Activated T-cell treated with anti-CD3 and anti-CD28 coated beads, Interleukin-2, amount 50 U/mL, for 4 hours (primary cell): ENCODE results near the gene IDUA. TPM values are rescaled to one million over a fixed set of nuclear protein-coding genes. Genes with fewer than 3 reads are reported as not detected.
A peak's percentile ranks its signal among the peaks of the same experiment; 100 is the strongest.
"Not testable (repeated sequence)": the region's sequence is repeated elsewhere in the genome, so short reads cannot be mapped to it uniquely, and the experiment has no call there.

ENCODE experiments used
- ATAC-seq, 2 donors: fragments of 200-7000 bp; cut with Tn5 transposase; one replicate each; pipeline ENCODE4 v1.10.0; 2021
- DNase-seq: peaks from one replicate; pipeline ENCODE4 v3.0.0-alpha.2; 2020
- H3K27me3 Mint-ChIP-seq: one replicate; pipeline ENCODE4 v1.8.0; 2021; ENCODE audit warnings: low read depth, mixed read lengths
- H3K36me3 Mint-ChIP-seq: one replicate; pipeline ENCODE4 v1.8.0; 2022; ENCODE audit warnings: mixed read lengths; ENCODE audit not compliant: insufficient read depth
- H3K4me1 Mint-ChIP-seq: one replicate; pipeline ENCODE4 v1.8.0; 2021; ENCODE audit warnings: low read depth, mixed read lengths
- H3K4me3 Mint-ChIP-seq: one replicate; pipeline ENCODE4 v1.8.0; 2021; ENCODE audit warnings: mild to moderate bottlenecking, moderate library complexity, mixed read lengths
- H3K9me3 Mint-ChIP-seq: one replicate; pipeline ENCODE4 v1.8.0; 2021; ENCODE audit warnings: mixed read lengths
- total RNA-seq, 3 donors: library from RNA; stranded (reverse); gene quantifications; one replicate each; pipeline ENCODE4 v1.2.1, GENCODE V29; 2021

IDUA gene
- total RNA-seq, 3 donors from 2014 or later, result 13.5 to 18.3 (median 14.4) TPM

- Mint-ChIP-seq H3K4me1 (peaks cover 3% of the 10 kb centered on the region), H3K9me3 (no peaks in the 10 kb centered on the region), H3K4me3 (no peak overlapping the region), H3K27me3 (peaks cover 39% of the 10 kb centered on the region), H3K36me3 (no peaks in the 10 kb centered on the region)
- no peak for ATAC-seq
- DNase-seq, result peak; percentile 4
These were observed 60.5 kb downstream of the IDUA start for GRCh38 chr4:1047106-1047975.

DNA sequence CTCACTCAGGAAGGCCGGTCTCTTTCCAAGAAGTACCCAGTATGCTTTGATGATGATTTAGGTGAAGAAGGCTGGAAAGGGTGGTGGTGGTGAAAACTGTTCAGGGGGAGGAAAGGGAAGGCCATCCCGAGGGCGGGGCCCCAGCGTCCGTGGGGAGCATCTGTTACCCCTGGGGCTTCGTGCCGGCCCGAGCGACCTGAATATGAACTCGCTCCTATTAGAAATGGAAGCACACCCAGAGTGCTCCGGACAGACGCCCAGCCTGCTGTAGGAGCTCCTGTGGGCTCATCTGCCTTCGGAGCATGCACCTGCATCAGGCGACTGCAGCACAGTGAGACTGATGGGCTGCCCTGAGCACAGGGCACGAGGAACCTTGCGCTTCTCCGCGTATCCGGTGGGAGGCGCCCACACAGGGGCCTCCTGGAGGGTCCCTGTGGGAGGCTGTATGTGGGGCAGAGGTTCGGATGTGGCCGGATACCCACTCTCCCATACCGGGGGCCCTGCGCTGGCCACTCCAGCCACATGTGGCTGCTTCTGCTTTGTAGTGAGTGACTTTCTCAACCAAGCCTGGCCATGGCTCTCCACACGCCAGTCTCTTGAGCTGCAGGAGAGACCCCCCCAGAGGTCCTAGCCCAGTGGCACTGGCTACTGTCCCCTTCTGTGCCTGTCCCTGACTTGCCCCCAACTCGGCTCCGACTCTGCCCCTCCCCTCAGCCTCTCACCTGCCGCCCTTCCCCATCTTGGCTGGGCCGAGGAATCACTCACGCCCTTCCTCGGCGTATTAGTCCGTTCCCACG is 61.3 kb downstream of the IDUA start:
- Mint-ChIP-seq H3K4me3 (no peak overlapping the region), H3K27me3 (peaks cover 40% of the 10 kb centered on the region), H3K4me1 (peaks cover 2% of the 10 kb centered on the region), H3K9me3 (no peaks in the 10 kb centered on the region), H3K36me3 (no peaks in the 10 kb centered on the region)
- ATAC-seq (no peak), DNase-seq (peak; percentile 3)

DNA sequence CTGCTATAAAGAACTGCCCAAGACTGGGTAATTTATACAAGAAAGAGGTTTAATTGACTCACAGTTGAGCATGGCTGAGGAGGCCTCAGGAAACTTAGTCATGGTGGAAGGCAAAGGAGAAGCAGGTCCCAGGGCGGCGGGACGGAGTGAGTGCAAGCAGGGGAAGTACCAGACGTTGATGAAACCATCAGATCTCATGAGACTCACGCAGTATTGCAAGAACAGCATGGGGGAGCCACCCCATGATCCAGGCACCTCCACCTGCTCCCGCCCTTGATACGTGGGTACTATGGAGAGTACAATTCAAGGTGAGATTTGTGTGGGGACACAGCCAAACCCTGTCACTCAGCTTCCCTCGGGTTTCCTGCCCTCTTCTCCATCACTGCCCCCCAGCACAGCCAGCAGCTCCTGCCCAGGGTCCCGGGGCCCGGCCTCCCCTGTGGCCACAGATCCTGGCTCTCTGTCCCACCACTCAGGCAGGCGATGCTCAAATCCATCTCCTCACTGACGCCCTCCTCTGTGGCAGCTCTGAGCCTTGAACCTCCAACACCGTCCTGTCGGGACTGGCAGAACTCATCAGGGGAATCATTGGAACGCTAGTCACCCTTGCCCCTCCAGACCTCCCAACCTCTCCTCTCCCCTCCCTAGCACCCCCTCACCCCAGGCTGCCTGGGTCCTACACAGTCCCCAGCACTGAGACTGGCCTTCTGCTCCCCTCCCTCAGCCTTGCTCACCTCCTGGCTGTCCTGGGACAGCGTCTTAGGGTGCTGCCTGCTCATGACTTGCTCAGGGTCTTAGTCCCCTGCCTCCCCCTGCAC is 62.1 kb downstream of the IDUA start:
- DNase-seq (peak; percentile 3), ATAC-seq (peak; percentile 69 to 72)
- Mint-ChIP-seq H3K27me3 (peaks cover 38% of the 10 kb centered on the region), H3K4me1 (no peaks in the 10 kb centered on the region), H3K4me3 (no peak overlapping the region), H3K9me3 (no peaks in the 10 kb centered on the region), H3K36me3 (no peaks in the 10 kb centered on the region)

DNA sequence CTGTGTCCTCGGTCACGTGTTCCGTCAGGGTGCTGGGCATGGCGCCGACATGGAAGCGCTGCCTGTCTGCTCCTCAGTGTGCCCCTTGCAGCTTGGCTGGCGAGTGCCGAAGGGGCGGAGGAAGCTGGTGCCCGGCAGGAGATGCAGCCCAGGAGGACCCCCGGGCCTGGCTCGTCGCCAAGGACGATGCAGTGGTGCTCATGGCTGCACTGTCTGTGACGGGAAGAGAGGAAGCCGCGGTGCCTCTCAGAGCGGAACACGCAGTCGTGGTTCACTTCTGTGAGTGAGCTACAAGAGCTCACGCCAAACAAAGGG is 62.7 kb downstream of the IDUA start:
- Mint-ChIP-seq H3K36me3 (no peaks in the 10 kb centered on the region), H3K4me3 (no peak overlapping the region), H3K4me1 (no peaks in the 10 kb centered on the region), H3K27me3 (peaks cover 37% of the 10 kb centered on the region), H3K9me3 (no peaks in the 10 kb centered on the region)
- ATAC-seq (no peak), DNase-seq (no peak)

DNA sequence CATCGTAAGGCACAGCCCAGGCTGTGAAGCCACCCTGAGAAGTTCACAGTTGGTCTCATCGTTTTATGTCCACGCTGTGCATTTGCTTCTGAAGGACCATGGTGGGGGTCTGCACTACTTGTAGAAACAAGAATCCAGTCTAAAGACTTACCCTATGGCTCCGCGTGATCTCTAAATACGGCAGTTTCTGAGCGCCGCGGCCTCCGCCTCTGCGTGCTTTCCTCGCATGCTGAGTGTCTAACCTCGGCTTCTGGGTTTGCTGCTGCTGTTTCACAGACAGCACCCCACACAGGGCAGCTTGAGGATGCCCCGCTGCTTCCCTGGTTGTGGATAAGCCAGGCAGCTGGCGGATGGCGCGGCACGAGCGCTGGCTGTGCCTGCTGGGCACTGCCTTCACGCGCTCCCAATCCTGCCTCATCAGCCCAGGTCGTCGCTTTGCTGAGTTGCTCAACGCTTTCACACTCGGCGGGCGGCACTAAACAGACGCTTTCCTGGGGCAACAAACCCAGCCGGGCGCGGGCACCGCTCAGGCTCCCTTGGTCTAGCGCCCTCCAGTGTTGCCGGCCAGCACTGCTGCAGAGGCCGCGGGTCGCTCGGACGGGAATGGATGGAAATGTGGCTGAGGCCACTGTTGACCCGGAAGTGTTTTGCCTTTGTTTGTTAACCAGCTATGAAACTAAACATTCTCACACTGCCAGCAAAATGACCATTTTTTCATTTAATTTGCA is 63.8 kb downstream of the IDUA start:
- peaks cover 26% of the 10 kb centered on the region for H3K27me3 Mint-ChIP-seq
- peaks cover 3% of the 10 kb centered on the region for H3K4me1 Mint-ChIP-seq
- H3K36me3 Mint-ChIP-seq, result no peaks in the 10 kb centered on the region
- no peak for ATAC-seq
- H3K9me3 Mint-ChIP-seq, result no peaks in the 10 kb centered on the region
- DNase-seq, result no peak
- H3K4me3 Mint-ChIP-seq, result no peak overlapping the region

GRCh38 chr4:1051472-1051871 is 64.6 kb downstream of the IDUA start:
- Mint-ChIP-seq H3K4me1 (peaks cover 11% of the 10 kb centered on the region), H3K4me3 (no peak overlapping the region), H3K27me3 (peaks cover 25% of the 10 kb centered on the region), H3K36me3 (no peaks in the 10 kb centered on the region), H3K9me3 (no peaks in the 10 kb centered on the region)
- ATAC-seq (no peak), DNase-seq (no peak)

- Mint-ChIP-seq H3K4me3 (no peak overlapping the region), H3K27me3 (peaks cover 21% of the 10 kb centered on the region), H3K36me3 (no peaks in the 10 kb centered on the region), H3K9me3 (no peaks in the 10 kb centered on the region), H3K4me1 (peaks cover 11% of the 10 kb centered on the region)
- ATAC-seq, result no peak
- no peak for DNase-seq
These were observed 65.4 kb downstream of the IDUA start for GRCh38 chr4:1052231-1052671.

DNA sequence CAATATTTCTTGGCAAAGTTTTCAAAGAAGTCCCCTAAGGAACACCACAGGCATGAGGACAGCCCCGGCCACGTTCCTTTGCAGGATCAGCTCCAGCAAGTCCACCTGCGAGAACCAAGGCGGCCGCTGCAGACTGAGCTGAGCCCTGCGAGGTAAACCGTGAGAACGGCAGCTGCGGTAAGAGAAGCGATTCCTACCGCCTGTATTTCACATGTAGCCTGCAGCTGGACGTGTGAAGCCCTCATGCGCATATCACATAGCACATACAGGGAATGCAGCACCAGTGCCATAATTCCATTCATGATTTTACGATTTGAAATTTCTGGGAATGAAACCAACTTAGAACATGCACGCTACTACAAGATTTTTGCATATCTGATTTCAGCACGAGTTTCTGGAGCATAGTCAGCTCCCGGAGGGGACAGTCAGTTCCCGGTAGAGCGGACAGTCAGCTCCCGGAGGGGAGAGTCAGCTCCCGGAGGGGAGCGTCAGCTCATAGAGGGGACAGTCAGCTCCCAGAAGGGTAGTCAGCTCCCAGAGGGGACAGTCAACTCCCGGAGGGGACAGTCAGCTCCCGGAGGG is 66.3 kb downstream of the IDUA start:
- DNase-seq (no peak), ATAC-seq (no peak)
- Mint-ChIP-seq H3K4me3 (no peak overlapping the region), H3K36me3 (no peaks in the 10 kb centered on the region), H3K27me3 (peaks cover 12% of the 10 kb centered on the region), H3K9me3 (no peaks in the 10 kb centered on the region), H3K4me1 (peaks cover 11% of the 10 kb centered on the region)

DNA sequence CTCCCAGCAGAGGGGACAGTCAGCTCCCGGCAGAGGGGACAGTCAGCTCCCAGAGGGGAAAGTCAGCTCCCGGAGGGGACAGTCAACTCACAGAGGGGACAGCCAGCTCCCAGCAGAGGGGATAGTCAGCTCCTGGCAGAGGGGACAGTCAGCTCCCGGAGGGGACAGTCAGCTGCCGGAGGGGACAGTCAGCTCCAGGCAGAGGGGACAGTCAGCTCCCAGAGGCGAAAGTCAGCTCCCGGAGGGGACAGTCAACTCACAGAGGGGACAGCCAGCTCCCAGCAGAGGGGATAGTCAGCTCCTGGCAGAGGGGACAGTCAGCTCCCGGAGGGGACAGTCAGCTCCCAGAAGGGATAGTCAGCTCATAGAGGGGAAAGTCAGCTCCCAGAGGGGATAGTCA is 67.0 kb downstream of the IDUA start:
- DNase-seq, H3K36me3 Mint-ChIP-seq, H3K27me3 Mint-ChIP-seq, H3K9me3 Mint-ChIP-seq, H3K4me3 Mint-ChIP-seq, ATAC-seq: not testable (repeated sequence)
- H3K4me1 Mint-ChIP-seq, result peaks cover 11% of the 10 kb centered on the region

Other genes with a start within 250 kb of the IDUA start
- gene CPLX1, start 160.9 kb upstream of the IDUA start, total RNA-seq, result 1 to 10 TPM in 1 of 3 donors, under 1 TPM in 2; 0.50 to 1.0 (median 0.58) TPM
- gene GAK, start 54.7 kb upstream of the IDUA start, total RNA-seq, result 100 to 1,000 TPM; 140 to 161 (median 148) TPM
- gene TMEM175, start 54.6 kb upstream of the IDUA start, total RNA-seq, result 10 to 100 TPM; 12.5 to 15.6 (median 14.7) TPM
- gene DGKQ, start 13.5 kb upstream of the IDUA start, total RNA-seq, result 10 to 100 TPM; 11.2 to 21.5 (median 14.8) TPM
- gene SLC26A1, start 6.4 kb downstream of the IDUA start, total RNA-seq, result under 1 TPM in 1 of 3 donors, not detected in 2; 0.05 TPM
- 10 to 100 TPM; 20.4 to 29.6 (median 20.6) TPM for gene FGFRL1, start 24.6 kb downstream of the IDUA start, total RNA-seq
- gene RNF212, start 126.5 kb downstream of the IDUA start, total RNA-seq, result 1 to 10 TPM in 1 of 3 donors, under 1 TPM in 2; 0.79 to 2.9 (median 0.84) TPM
- gene SPON2, start 185.5 kb downstream of the IDUA start, total RNA-seq, result 1 to 10 TPM; 1.4 to 2.1 (median 2.1) TPM